Activated naive CD4-positive, alpha-beta T cell (primary cell): ENCODE measurements around the gene CLEC19A.

Experiments
- DNase-seq, 4 experiments: peaks; one replicate each; lab custom pipeline; 2025; lab: John Stamatoyannopoulos, UW

CLEC19A gene

GRCh38 chr16:19285431-19285830 is at the start of gene CLEC19A:
Gene CLEC19A, plus strand, starts transcription at chr16:19285731. Its CDS starts 121 bp downstream, at chr16:19285852.
- no peak for DNase-seq

- DNase-seq = no peak
Measured at GRCh38 chr16:19235886-19236285, 49.6 kb upstream of the CLEC19A start.

GRCh38 chr16:19236561-19237209 is 48.8 kb upstream of the CLEC19A start:
- no peak for DNase-seq

GRCh38 chr16:19238406-19238805 is 47.1 kb upstream of the CLEC19A start:
- DNase-seq = no peak

- DNase-seq = no peak
Measured at GRCh38 chr16:19239511-19240155, 45.9 kb upstream of the CLEC19A start.

- DNase-seq = no peak
Measured at GRCh38 chr16:19240494-19240893, 45.0 kb upstream of the CLEC19A start.

GRCh38 chr16:19241512-19241911 is 44.0 kb upstream of the CLEC19A start:
- DNase-seq = no peak

GRCh38 chr16:19242186-19242585 is 43.3 kb upstream of the CLEC19A start:
- no peak for DNase-seq

- DNase-seq = no peak
Measured at GRCh38 chr16:19242987-19243575, 42.5 kb upstream of the CLEC19A start.

- no peak for DNase-seq
Measured at GRCh38 chr16:19245326-19245925, 40.1 kb upstream of the CLEC19A start.

- DNase-seq = no peak
Measured at GRCh38 chr16:19252904-19253303, 32.6 kb upstream of the CLEC19A start.

GRCh38 chr16:19254611-19255010 is 30.9 kb upstream of the CLEC19A start:
- no peak for DNase-seq

- no peak for DNase-seq
Measured at GRCh38 chr16:19264123-19264673, 21.3 kb upstream of the CLEC19A start.

- DNase-seq = no peak
Measured at GRCh38 chr16:19265380-19265930, 20.1 kb upstream of the CLEC19A start.

- DNase-seq = no peak
Measured at GRCh38 chr16:19266774-19267173, 18.8 kb upstream of the CLEC19A start.

GRCh38 chr16:19269098-19269497 is 16.4 kb upstream of the CLEC19A start:
- no peak for DNase-seq

- DNase-seq = no peak
Measured at GRCh38 chr16:19274165-19274797, 11.2 kb upstream of the CLEC19A start.

GRCh38 chr16:19278403-19278802 is 7.1 kb upstream of the CLEC19A start:
- no peak for DNase-seq

GRCh38 chr16:19281246-19281645 is 4.3 kb upstream of the CLEC19A start:
- DNase-seq = no peak

GRCh38 chr16:19282101-19282500 is 3.4 kb upstream of the CLEC19A start:
- no peak for DNase-seq

- no peak for DNase-seq
Measured at GRCh38 chr16:19283637-19284036, 1.9 kb upstream of the CLEC19A start.

GRCh38 chr16:19284207-19284606 is 1.3 kb upstream of the CLEC19A start:
- no peak for DNase-seq
